Spleen (tissue), 11 donors: ENCODE data around the gene AAR2. TPM values are rescaled to one million over a fixed set of nuclear protein-coding genes. Genes with fewer than 3 reads are reported as not detected.

Source experiments
- DNase-seq: peaks from one replicate; pipeline ENCODE4 v3.0.0-alpha.2; 2020
- H3K27ac ChIP-seq, 8 donors: fragments of 200-600 bp; sonication (generic) in 7 of 8; 1 replicate in 4 of 8; 2 replicates in 4 of 8; pipeline versions ENCODE4 v1.5.0 to v1.8.0; 2016 to 2021; ENCODE audit warnings: inconsistent platforms in 4 of 8, mild to moderate bottlenecking in 4 of 8, moderate library complexity in 1 of 8
- H3K27me3 ChIP-seq, 7 donors: fragments of 200-600 bp; sonication (generic) in 6 of 7; replicated peaks in 1 of 7; 1 replicate in 4 of 7; 2 replicates in 3 of 7; pipeline versions ENCODE4 v1.5.0 to v1.8.0; 2016 to 2021; ENCODE audit warnings: inconsistent platforms in 3 of 7, mild to moderate bottlenecking in 1 of 7
- H3K36me3 ChIP-seq, 6 donors: fragments of 200-600 bp; sonication (generic) in 5 of 6; 1 replicate in 4 of 6; 2 replicates in 2 of 6; pipeline versions ENCODE4 v1.5.0 to v1.8.0; 2016 to 2021; ENCODE audit warnings: inconsistent platforms in 2 of 6
- H3K4me1 ChIP-seq, 6 donors: fragments of 200-600 bp; sonication (generic) in 5 of 6; 1 replicate in 3 of 6; 2 replicates in 3 of 6; pipeline versions ENCODE4 v1.5.0 to v1.8.0; 2016 to 2021; ENCODE audit warnings: inconsistent platforms in 3 of 6
- H3K4me3 ChIP-seq, 8 donors: fragments of 200-600 bp; sonication (generic) in 7 of 8; 1 replicate in 4 of 8; 2 replicates in 4 of 8; pipeline versions ENCODE4 v1.5.0 to v1.8.0; 2016 to 2021; ENCODE audit warnings: inconsistent platforms in 4 of 8, mild to moderate bottlenecking in 4 of 8, moderate library complexity in 2 of 8
- H3K9me3 ChIP-seq, 8 donors: fragments of 200-600 bp; sonication (generic) in 7 of 8; 1 replicate in 4 of 8; 2 replicates in 4 of 8; pipeline versions ENCODE4 v1.5.0 to v1.8.0; 2016 to 2021; ENCODE audit warnings: inconsistent platforms in 4 of 8
- POLR2A ChIP-seq, 3 donors: fragments of 450-650 bp; IDR thresholded peaks; one replicate each; pipeline ENCODE4 v1.5.1; 2017; ENCODE audit warnings: antibody characterized with exemption in 3 of 3, mild to moderate bottlenecking in 1 of 3
- POLR2AphosphoS5 ChIP-seq, 3 donors: sonication (generic); formaldehyde crosslinking; IDR thresholded peaks; one replicate each; pipeline ENCODE4 v1.5.1; 2017; ENCODE audit warnings: antibody characterized with exemption in 3 of 3
- WGBS, 5 donors: extraction: QIAGEN DNeasy Blood & Tissue Kit in 3 of 5; methylation state at CpG; one replicate each; pipeline versions ENCODE4 v1.1.5 to v1.1.7; 2013 to 2018; 5-methylcytosine and 5-hydroxymethylcytosine counted together
- intact Hi-C: fragments of 100-400 bp; cut with DNase I; formaldehyde crosslinking; loops from one replicate; pipeline ENCODE4 v1.15.0; 2023; ENCODE audit warnings: low total_unique reads
- polyA plus RNA-seq, 3 donors: library from polyadenylated mRNA; stranded (reverse); fragments of 200-250 nt; gene quantifications; one replicate each; pipeline ENCODE4 v1.2.1, GENCODE V29; 2013
- total RNA-seq, 7 donors: library from RNA; depleted of rRNA in 3 of 7; stranded (reverse); fragments of >200 nt in 3 of 7; fragmentation: NEBNext Ultra II Directional in 4 of 7; extraction: Animal tissue kit (Norgen Biotek cat#: 25700) in 4 of 7; gene quantifications; one replicate each; pipeline versions ENCODE4 v1.1.0 to v1.2.1, GENCODE V29; 2016 to 2021
- TF ChIP-seq, protein P1 (sequence below), 11 experiments: fragments of 200-600 bp in 7 of 11; fragments of 450-650 bp in 4 of 11; sonication (generic) in 4 of 11; IDR thresholded peaks in 8 of 11; conservative IDR thresholded peaks in 3 of 11; 1 replicate in 7 of 11; 2 replicates in 4 of 11; pipeline versions ENCODE4 v1.4.0 to v1.8.0; 2016 to 2021; ENCODE audit warnings: antibody characterized with exemption in 11 of 11, inconsistent platforms in 4 of 11, mild to moderate bottlenecking in 1 of 11
- donor health status: healthy with polysubstance abuse.
- donor health status: DM: no; HTN: no; CAD: no; lungs with moderate emphysema.
- donor health status: DM: no; HTN: no; CAD: no.
- donor health status: Bipolar disorder and iron deficiency.
- donor health status: healthy.
- donor health status: DM: no; HTN: no; CAD: no.
- donor health status: DM: yes; HTN: yes; CAD: no.

AAR2 gene
- total and polyA plus RNA-seq, 10 donors = 13.3 to 30.0 (median 20.7) TPM

- H3K27me3 ChIP-seq = peaks cover 0 to 96% (median 5%) of the 10 kb centered on the region in 7 donors
- DNase-seq = no peak
- H3K9me3 ChIP-seq = no peaks in the 10 kb centered on the region
- no peaks in the 10 kb centered on the region for H3K36me3 ChIP-seq
- TF ChIP-seq, protein P1, sequence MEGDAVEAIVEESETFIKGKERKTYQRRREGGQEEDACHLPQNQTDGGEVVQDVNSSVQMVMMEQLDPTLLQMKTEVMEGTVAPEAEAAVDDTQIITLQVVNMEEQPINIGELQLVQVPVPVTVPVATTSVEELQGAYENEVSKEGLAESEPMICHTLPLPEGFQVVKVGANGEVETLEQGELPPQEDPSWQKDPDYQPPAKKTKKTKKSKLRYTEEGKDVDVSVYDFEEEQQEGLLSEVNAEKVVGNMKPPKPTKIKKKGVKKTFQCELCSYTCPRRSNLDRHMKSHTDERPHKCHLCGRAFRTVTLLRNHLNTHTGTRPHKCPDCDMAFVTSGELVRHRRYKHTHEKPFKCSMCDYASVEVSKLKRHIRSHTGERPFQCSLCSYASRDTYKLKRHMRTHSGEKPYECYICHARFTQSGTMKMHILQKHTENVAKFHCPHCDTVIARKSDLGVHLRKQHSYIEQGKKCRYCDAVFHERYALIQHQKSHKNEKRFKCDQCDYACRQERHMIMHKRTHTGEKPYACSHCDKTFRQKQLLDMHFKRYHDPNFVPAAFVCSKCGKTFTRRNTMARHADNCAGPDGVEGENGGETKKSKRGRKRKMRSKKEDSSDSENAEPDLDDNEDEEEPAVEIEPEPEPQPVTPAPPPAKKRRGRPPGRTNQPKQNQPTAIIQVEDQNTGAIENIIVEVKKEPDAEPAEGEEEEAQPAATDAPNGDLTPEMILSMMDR (IDR thresholded peaks at IDR 0.05 in 8 of 11, conservative IDR thresholded peaks at IDR 0.05 in 3 of 11) = no peak
- no peak for TF ChIP-seq POLR2AphosphoS5 (IDR thresholded peaks at IDR 0.05)
- no peak for TF ChIP-seq POLR2A (IDR thresholded peaks at IDR 0.05)
- intact Hi-C loops = no loop called here
- no peaks in the 10 kb centered on the region for H3K4me1 ChIP-seq
- 81 to 90% (median 85%) methylated on average over 3 of the region's 3 CpGs for WGBS, 5 donors
- no peak overlapping the region for H3K27ac ChIP-seq
- no peak overlapping the region for H3K4me3 ChIP-seq
Measured at GRCh38 chr20:36298061-36298460, 61.8 kb downstream of the AAR2 start.

- Histone ChIP-seq H3K27me3 (peaks cover 0 to 97% (median 8%) of the 10 kb centered on the region in 7 donors), H3K27ac (no peak overlapping the region), H3K4me3 (no peak overlapping the region)
Measured at GRCh38 chr20:36298795-36299339, 62.6 kb downstream of the AAR2 start.

DNA sequence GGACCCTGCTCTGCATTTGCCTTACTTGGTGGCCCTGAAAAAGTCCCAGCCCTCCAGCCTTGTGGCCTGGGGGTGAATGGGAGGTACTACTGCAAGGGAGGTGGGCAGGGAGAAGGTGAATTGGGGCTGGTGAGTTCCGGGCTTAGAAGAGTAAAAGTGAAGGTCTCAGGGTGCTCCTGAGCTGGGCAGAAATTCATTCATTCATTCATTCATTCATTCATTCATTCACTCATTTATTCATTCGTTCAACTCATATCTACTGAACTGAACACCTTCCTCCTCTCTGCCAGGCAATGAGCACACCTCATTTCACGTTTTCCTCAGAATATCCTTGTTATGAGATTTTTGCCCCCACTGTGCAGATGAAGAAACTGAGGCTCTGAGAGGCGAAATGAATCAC, 63.2 kb downstream of the AAR2 start:
- no peak for TF ChIP-seq POLR2AphosphoS5 (IDR thresholded peaks at IDR 0.05)
- TF ChIP-seq, protein P1 (IDR thresholded peaks at IDR 0.05 in 8 of 11, conservative IDR thresholded peaks at IDR 0.05 in 3 of 11) = no peak
- no peak for TF ChIP-seq POLR2A (IDR thresholded peaks at IDR 0.05)
- Histone ChIP-seq H3K36me3 (no peaks in the 10 kb centered on the region), H3K4me1 (no peaks in the 10 kb centered on the region), H3K27me3 (peaks cover 0 to 100% (median 14%) of the 10 kb centered on the region in 7 donors), H3K4me3 (no peak overlapping the region), H3K9me3 (no peaks in the 10 kb centered on the region), H3K27ac (no peak overlapping the region)
- intact Hi-C loops = no loop called here
- WGBS, 5 donors = 76 to 86% (median 82%) methylated on average over 4 of the region's 4 CpGs
- no peak for DNase-seq

More at GRCh38 chr20:36298795-36299339, 62.6 kb downstream of the AAR2 start:
- intact Hi-C loops = no loop called here
- H3K36me3 ChIP-seq = no peaks in the 10 kb centered on the region
- 80 to 89% (median 86%) methylated on average over 11 of the region's 11 CpGs for WGBS, 5 donors
- no peak for DNase-seq
- H3K9me3 ChIP-seq = no peaks in the 10 kb centered on the region
- TF ChIP-seq, protein P1 (IDR thresholded peaks at IDR 0.05 in 8 of 11, conservative IDR thresholded peaks at IDR 0.05 in 3 of 11) = no peak
- TF ChIP-seq POLR2A (IDR thresholded peaks at IDR 0.05) (no peak), POLR2AphosphoS5 (IDR thresholded peaks at IDR 0.05) (no peak)
- no peaks in the 10 kb centered on the region for H3K4me1 ChIP-seq

DNA sequence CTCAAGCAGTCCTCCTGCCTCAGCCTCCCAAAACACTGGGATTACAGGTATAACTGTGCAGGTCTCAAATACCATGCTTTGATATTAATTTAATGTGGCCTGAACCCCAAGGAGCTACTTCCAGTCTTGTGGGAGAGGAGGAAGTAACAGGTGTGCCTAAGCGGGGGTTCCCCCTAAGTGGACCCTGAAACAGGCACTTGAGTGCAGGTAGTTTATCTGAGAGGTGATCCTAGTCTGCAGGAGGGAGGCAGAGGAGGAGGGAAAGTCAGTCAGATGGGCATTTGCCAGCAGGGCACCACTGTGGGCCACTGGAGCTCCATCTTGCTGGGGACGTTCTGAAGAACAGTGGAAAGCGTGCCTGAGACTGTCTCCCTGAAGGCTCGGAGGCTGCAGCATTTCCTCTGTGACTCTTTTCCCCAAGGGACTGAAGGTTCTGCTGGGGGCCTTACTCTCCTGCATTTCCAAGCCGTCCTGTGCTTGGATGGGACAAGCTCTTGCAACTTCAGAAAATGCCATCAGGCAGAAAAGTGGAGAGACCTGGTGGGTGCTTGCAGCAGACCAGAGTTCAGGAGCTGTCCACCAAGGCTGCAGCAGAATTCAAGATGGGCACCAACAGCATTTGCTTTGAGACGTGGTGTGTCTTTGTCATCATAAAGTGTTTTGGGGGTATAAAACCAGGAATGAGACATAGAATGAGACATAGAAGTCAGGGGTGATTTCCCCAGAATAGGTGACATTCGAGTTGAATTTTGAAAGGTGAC, 65.3 kb downstream of the AAR2 start:
- 66 to 85% (median 68%) methylated on average over 7 of the region's 7 CpGs for WGBS, 5 donors
- intact Hi-C loops = no loop called here
- Histone ChIP-seq H3K4me1 (peaks cover 1 to 9% (median 6%) of the 10 kb centered on the region in 6 donors), H3K36me3 (no peaks in the 10 kb centered on the region), H3K27me3 (peaks cover 0 to 100% (median 33%) of the 10 kb centered on the region in 7 donors), H3K4me3 (no peak overlapping the region), H3K9me3 (no peaks in the 10 kb centered on the region), H3K27ac (no peak overlapping the region)
- no peak for TF ChIP-seq POLR2A (IDR thresholded peaks at IDR 0.05)
- TF ChIP-seq, protein P1 (IDR thresholded peaks at IDR 0.05 in 8 of 11, conservative IDR thresholded peaks at IDR 0.05 in 3 of 11) = no peak
- no peak for TF ChIP-seq POLR2AphosphoS5 (IDR thresholded peaks at IDR 0.05)
- no peak for DNase-seq
